GM03348 (cell line): ENCODE measurements around the gene CLMP.
"Not testable (repeated sequence)": the region's sequence is repeated elsewhere in the genome, so short reads cannot be mapped to it uniquely, and the experiment has no call there.

ENCODE experiments used
- DNase-seq: peaks from one replicate; pipeline ENCODE4 v3.0.0; 2012; ENCODE audit warnings: low spot score

Gene CLMP

GRCh38 chr11:123168955-123169484, 26.0 kb downstream of the CLMP start:
- no peak for DNase-seq

DNA sequence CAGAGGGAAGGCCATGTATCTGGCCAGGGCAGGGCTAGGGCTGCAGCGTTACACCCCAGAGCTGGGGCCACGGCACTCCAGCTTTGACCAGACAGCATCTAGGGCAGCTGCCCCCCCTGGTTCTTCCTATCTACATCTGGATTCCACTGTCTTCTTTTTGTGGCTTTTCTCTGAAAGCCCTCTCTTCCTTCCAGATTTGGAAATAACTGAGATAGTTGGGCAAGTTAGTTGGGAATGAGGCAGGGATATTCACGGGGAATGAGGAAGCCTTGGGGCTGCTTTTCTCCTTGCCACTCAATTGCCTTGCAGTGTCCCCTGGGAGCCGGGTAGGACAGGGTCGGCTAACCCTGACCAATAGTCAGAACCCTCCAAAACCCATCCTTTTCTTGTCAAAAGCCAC, 26.8 kb downstream of the CLMP start:
- DNase-seq, result no peak

DNA sequence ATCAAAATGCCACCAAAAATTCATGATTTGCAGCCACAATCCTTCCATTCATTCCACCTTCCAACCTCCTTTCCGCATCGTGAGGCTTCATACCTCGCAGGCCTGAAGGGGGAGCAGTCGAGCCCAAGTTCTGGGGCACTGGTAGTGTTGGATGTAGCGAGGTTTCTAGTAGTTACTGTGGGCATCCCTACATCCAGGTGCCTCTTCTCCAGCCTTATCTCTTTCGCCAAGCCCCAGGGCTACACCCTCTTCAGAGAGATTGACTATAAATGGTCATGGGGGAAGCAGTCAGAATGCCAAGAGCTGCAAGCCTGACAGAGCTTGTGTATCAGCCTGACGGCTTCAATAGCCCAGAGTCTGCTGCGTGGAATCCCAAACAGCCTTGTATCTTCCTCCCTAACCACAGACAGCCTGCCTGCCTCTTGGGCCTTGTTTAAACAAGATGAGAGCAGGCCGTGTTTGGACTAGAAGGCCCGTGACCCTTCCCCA, 28.9 kb downstream of the CLMP start:
- DNase-seq, result no peak

- DNase-seq, result no peak
Measured at GRCh38 chr11:123164732-123165450, 30.2 kb downstream of the CLMP start.

DNA sequence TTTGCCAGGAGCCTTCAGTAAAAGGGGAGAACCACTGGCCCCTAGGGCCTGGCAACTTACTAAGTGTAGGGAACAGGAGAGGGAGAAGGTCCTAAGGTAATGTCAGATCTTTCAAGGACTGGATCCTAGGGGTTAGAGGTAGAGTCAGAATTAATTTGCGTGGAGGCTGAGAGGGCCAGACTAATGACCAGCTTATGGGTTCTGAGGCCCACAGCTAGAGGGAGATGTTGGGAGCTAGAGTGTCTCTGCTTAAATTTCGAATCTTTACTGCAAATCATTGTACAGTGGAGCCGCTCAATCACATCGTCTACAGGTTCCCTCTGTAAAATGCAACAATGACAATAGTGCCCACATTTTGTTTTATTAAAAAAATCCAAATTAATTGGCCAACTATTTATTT, 31.4 kb downstream of the CLMP start:
- no peak for DNase-seq

- DNase-seq, result no peak
Measured at GRCh38 chr11:123161376-123162030, 33.5 kb downstream of the CLMP start.

- no peak for DNase-seq
Measured at GRCh38 chr11:123159183-123159857, 35.7 kb downstream of the CLMP start.

GRCh38 chr11:123158033-123159003, 36.7 kb downstream of the CLMP start:
- DNase-seq, result no peak

- DNase-seq, result no peak
Measured at GRCh38 chr11:123152951-123153350, 42.1 kb downstream of the CLMP start.

DNA sequence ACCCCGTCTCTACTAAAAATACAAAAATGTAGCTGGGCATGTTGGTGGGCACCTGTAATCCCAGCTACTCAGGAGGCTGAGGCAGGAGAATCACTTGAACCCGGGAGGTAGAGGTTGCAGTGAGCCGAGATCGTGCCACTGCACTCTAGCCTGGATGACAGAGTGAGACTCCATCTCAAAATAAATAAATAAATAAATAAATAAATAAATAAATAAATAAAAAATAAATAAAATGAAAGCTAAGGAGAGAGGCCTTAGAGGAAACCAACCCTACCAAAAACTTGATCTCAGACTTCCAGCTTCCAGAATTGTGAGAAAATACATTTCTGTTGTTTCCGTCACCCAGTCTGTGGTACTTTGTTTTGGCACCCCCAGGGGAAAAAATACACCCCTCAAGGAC, 42.7 kb downstream of the CLMP start:
- not testable (repeated sequence) for DNase-seq

DNA sequence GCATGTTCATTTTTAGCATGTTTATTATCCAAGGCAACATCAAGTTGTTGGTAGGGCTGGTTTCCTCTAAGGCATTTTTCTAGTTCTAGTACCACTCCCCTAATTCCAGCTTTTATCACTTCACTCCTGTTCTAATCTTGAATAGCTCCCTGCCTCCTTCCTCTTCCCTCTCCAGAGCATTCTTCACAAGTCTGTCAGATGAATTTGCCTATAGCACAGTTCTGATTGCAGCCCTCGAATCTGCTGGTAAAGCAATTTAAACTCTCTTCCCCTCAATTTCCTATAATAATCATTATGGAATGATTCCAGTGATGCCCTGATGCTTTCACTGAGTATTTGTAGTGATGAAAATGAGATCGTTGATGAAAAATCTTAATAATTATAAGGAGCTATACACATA, 43.3 kb downstream of the CLMP start:
- no peak for DNase-seq

DNA sequence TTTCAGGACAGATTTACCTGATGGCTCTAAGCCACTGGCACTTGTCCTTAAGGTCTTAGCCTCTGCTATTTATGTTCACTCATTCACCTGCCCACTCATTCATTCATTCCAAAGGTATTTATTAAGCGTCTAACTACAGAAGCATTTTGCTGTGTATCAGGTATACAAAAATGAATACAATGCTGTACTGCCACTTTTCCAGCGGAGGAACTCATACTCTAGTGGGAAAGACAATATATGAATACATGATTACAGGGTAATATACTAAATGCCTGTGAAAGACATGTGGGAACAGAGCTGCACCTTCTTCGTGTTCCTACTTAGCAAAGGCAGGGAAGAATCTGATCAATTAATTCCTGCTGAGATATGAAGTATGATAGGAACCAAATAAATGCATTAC, 43.7 kb downstream of the CLMP start:
- DNase-seq, result no peak

GRCh38 chr11:123150882-123151281, 44.2 kb downstream of the CLMP start:
- no peak for DNase-seq

DNA sequence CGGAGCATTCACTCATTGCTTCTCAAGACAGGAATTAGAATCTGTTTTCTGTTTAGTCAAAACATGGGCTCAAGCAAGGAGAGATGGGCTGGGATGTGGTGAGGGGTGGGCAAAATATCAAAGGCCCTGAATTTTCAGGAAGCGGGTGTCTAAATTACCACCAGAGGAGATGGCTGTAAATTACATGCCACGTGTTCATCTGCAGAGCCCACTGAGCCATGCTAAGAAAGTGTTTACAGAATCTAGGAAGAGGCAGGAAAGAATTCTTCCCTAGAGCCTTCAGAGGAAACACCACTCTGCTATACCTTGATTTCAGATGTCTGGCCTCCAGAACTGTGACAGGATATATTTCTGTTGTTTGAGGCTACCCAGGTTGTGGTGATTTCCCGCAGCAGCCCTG, 46.1 kb downstream of the CLMP start:
- DNase-seq, result no peak

GRCh38 chr11:123145661-123146060, 49.4 kb downstream of the CLMP start:
- DNase-seq, result no peak

- peak; percentile 68 for DNase-seq
Measured at GRCh38 chr11:123145220-123145619, 49.8 kb downstream of the CLMP start.

DNA sequence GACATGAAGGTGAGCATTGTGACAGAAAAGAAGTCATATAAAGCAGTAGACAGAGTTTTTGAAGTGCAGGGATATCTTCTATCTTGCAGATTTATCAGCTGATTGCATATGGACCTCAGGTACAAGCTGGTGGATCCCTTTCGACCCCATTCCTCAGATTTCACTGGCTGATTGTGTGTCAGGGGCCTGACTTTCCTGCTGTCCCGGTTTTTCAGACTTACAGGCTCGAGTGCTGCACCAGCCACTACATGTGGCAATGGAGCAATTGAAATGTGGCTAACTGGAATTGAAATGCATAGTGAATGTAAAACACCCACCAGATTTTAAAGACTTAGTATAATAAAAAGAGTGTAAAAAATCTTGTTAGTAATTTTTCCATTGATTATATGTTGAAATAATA, 50.3 kb downstream of the CLMP start:
- DNase-seq, result no peak

DNA sequence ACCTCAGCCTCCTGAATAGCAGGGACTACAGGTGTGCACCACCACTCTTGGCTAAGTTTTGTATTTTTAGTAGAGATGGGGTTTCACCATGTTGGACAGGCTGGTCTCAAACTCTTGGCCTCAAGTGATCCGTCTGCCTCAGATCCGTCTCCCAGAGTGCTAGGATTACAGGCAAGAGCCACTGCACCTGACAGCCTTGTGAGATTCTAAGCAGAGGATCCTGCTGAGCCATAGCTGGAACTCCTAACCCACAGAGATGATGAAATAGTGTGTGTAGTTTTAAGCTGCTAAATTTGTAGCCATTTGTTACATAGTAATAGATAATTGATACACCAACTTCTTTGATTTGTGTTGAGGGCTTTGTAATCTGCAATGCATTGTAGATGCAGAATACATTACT, 51.1 kb downstream of the CLMP start:
- DNase-seq, result no peak

DNA sequence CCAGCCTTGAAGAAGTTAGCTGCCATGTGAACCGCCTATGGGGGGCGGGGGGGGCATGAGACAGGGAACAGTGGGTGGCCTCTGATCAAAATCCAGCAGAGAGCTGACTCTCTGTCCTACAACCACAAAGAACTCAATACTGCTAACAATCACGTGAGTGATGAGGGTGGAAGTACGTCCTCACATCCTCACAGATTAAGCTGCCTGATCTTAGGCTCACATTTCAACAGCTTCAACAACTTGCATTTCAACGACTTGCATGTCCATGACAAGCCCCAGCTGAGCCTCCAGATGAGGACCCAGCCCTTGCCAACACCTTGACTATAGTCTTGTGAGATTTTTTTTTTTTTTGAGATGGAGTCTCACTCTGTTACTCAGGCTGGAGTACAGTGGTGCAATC, 51.6 kb downstream of the CLMP start:
- no peak for DNase-seq

GRCh38 chr11:123139206-123139605, 55.8 kb downstream of the CLMP start:
- no peak for DNase-seq

DNA sequence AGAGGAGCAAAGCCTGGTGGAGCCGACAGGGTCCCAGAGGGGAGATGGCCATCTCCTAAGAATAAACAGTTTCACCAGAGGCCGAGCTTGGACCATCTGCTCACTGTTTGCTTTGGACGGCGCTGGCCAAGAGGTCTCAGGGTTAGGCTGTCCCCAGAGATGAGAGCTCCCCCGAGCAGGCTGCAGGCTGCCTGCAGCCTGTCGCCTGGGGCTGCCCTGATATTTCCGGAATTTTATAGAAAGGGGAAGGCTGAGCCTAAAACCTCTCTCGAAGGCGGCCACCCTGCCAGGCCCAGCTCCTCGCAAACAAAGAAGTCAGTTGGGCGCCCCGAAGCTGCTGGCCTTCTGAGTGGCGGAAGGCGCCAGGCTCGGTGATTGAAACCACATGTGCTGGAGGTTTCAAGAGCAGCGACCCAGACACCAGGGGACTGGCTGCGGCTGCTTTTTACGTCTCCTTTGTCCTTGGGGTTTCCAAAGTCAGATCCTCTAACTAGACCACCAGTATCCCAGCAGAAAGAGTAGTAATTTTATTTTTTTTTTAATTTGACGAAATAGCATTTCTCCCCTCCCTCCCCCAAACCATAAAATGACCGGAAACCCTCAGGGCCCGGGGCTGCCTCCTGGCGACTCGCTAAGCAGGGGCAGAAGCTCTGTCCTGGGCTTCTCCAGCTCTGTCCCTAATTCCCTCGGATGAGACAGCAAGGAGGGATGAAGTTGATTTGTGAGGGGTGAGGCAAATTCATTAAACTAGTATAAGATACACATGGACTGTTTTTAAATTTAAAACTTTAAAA, 57.4 kb downstream of the CLMP start:
- peak; percentile 78 for DNase-seq
